CD14-positive monocyte (primary cell): ENCODE results near the gene PLA2G15. TPM values are rescaled to one million over a fixed set of nuclear protein-coding genes. Genes with fewer than 3 reads are reported as not detected.

Experiments used
- DNase-seq, 3 donors: peaks; one replicate each; pipeline ENCODE4 v3.0.0-alpha.2; 2011 to 2022
- H2AFZ ChIP-seq: 2 replicates; pipeline ENCODE4 v1.6.0; 2012; ENCODE audit warnings: mild to moderate bottlenecking, low read depth, low read length, inconsistent platforms; ENCODE audit not compliant: insufficient read depth, poor library complexity, severe bottlenecking
- H3K27ac ChIP-seq, 2 donors: 1 replicate in 1 of 2; 2 replicates in 1 of 2; pipeline ENCODE4 v1.5.1; 2012 to 2013; ENCODE audit warnings: low read length in 2 of 2, control low read depth in 1 of 2, inconsistent platforms in 1 of 2, low read depth in 1 of 2, mild to moderate bottlenecking in 1 of 2
- H3K27me3 ChIP-seq, 2 donors: one replicate each; pipeline versions ENCODE4 v1.6.0 to v1.6.1; 2011 to 2013; ENCODE audit warnings: low read length in 2 of 2; ENCODE audit not compliant: control insufficient read depth in 2 of 2, insufficient read depth in 2 of 2
- H3K36me3 ChIP-seq, 2 donors: replicated peaks in 1 of 2; 1 replicate in 1 of 2; 2 replicates in 1 of 2; pipeline versions ENCODE4 v1.5.1 to v1.6.1; 2012 to 2013; ENCODE audit warnings: low read length in 2 of 2, control low read depth in 1 of 2, inconsistent platforms in 1 of 2, mild to moderate bottlenecking in 1 of 2; ENCODE audit not compliant: insufficient read depth in 2 of 2, control insufficient read depth in 1 of 2
- H3K4me1 ChIP-seq, 2 donors: 1 replicate in 1 of 2; 2 replicates in 1 of 2; pipeline versions ENCODE4 v1.5.1 to v1.6.1; 2012 to 2013; ENCODE audit warnings: low read length in 2 of 2, control low read depth in 1 of 2, inconsistent platforms in 1 of 2, mild to moderate bottlenecking in 1 of 2, moderate library complexity in 1 of 2; ENCODE audit not compliant: insufficient read depth in 2 of 2, control insufficient read depth in 1 of 2
- H3K4me2 ChIP-seq: replicated peaks from 2 replicates; pipeline ENCODE3; 2012; ENCODE audit warnings: low read length, moderate library complexity, mild to moderate bottlenecking; ENCODE audit not compliant: poor library complexity, severe bottlenecking; ENCODE audit errors: extremely low read depth
- H3K4me3 ChIP-seq, 3 experiments: fragments of 200-600 bp in 1 of 3; sonication (generic) in 1 of 3; replicated peaks in 1 of 3; 1 replicate in 2 of 3; 2 replicates in 1 of 3; pipeline ENCODE4 v1.5.1; 2011 to 2013; ENCODE audit warnings: low read length in 3 of 3, mild to moderate bottlenecking in 3 of 3, control low read depth in 2 of 3, low read depth in 2 of 3, inconsistent platforms in 1 of 3, moderate library complexity in 1 of 3
- H3K79me2 ChIP-seq: 2 replicates; pipeline ENCODE4 v1.6.0; 2012; ENCODE audit warnings: mild to moderate bottlenecking, control low read depth, inconsistent platforms, low read length, moderate library complexity; ENCODE audit not compliant: insufficient read depth
- H3K9ac ChIP-seq: 2 replicates; pipeline ENCODE4 v1.6.0; 2017; ENCODE audit warnings: low read length, mild to moderate bottlenecking; ENCODE audit not compliant: insufficient read depth, poor library complexity, severe bottlenecking
- H3K9me3 ChIP-seq, 2 donors: replicated peaks in 1 of 2; 1 replicate in 1 of 2; 2 replicates in 1 of 2; pipeline versions ENCODE4 v1.5.1 to v1.6.1; 2012 to 2013; ENCODE audit warnings: low read length in 2 of 2, control low read depth in 1 of 2; ENCODE audit not compliant: control insufficient read depth in 1 of 2, insufficient read depth in 1 of 2
- H4K20me1 ChIP-seq: 2 replicates; pipeline ENCODE4 v1.6.0; 2012; ENCODE audit warnings: mild to moderate bottlenecking, low read length, control low read depth, moderate library complexity; ENCODE audit not compliant: insufficient read depth
- H3K27ac Mint-ChIP-seq, 7 donors: one replicate each; pipeline ENCODE4 v1.8.0; 2020; ENCODE audit warnings: mild to moderate bottlenecking in 7 of 7, mixed read lengths in 7 of 7, moderate library complexity in 6 of 7, inconsistent platforms in 2 of 7
- H3K27me3 Mint-ChIP-seq, 3 donors: one replicate each; pipeline ENCODE4 v1.8.0; 2021 to 2022; ENCODE audit warnings: low read depth in 3 of 3, mild to moderate bottlenecking in 3 of 3, mixed read lengths in 3 of 3, moderate library complexity in 3 of 3, inconsistent platforms in 1 of 3
- H3K36me3 Mint-ChIP-seq, 2 donors: one replicate each; pipeline ENCODE4 v1.8.0; 2020; ENCODE audit warnings: mixed read lengths in 2 of 2, inconsistent platforms in 1 of 2, mild to moderate bottlenecking in 1 of 2
- H3K4me1 Mint-ChIP-seq: one replicate; pipeline ENCODE4 v1.8.0; 2020; ENCODE audit warnings: mild to moderate bottlenecking, mixed read lengths
- H3K4me3 Mint-ChIP-seq, 2 donors: one replicate each; pipeline ENCODE4 v1.8.0; 2020; ENCODE audit warnings: mild to moderate bottlenecking in 2 of 2, mixed read lengths in 2 of 2, moderate library complexity in 1 of 2
- H3K9me3 Mint-ChIP-seq, 7 donors: one replicate each; pipeline ENCODE4 v1.8.0; 2020 to 2022; ENCODE audit warnings: mixed read lengths in 7 of 7, mild to moderate bottlenecking in 6 of 7, moderate library complexity in 6 of 7, inconsistent platforms in 2 of 7
- WGBS: methylation state at CpG from one replicate; pipeline ENCODE4 v1.1.5; 2013; ENCODE audit warnings: missing lambda C conversion rate; ENCODE audit not compliant: insufficient coverage; 5-methylcytosine and 5-hydroxymethylcytosine counted together
- intact Hi-C, 2 donors: fragments of 100-400 bp; cut with micrococcal nuclease; formaldehyde crosslinking; loops; one replicate each; pipeline versions ENCODE4 v1.15.0 to v1.15.1; 2023
- polyA plus RNA-seq, 3 donors: library from polyadenylated mRNA; depleted of rRNA in 1 of 3; unstranded in 2 of 3; stranded (reverse) in 1 of 3; fragments of 300-500 nt in 2 of 3; fragments of >200 nt in 1 of 3; fragmentation: Illumina TruSeq in 2 of 3; gene quantifications; 1 replicate in 2 of 3; 2 replicates in 1 of 3; pipeline ENCODE4 v1.2.3, GENCODE V29; 2012 to 2021
- TF ChIP-seq, protein P1 (sequence below): fragments of 200-600 bp; IDR thresholded peaks from one replicate; pipeline ENCODE4 v1.8.0; 2022; ENCODE audit warnings: antibody characterized with exemption, mild to moderate bottlenecking

PLA2G15 gene
- polyA plus RNA-seq, 3 donors, result 27.8 to 34.8 (median 29.5) TPM

DNA sequence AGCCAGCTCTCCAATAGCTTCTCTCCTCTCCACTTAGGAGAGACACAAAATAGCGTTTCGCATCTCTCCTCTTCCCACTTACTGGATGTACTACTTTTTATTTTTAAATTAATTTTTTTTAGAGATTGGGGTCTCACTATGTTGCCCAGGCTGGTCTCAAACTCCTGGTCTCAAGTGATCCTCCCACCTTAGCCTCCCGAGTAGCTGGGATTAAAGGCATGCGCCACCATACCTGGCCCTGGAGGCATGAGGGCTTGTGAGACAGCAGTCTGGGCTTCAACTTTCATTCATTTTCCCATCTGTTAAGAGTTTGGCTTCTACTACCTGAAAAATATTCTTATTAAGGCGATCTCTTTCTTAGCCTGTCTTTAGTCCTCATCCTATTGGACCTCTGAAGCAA, 47.3 kb downstream of the PLA2G15 start:
- H3K27me3 Mint-ChIP-seq, result no peaks in the 10 kb centered on the region
- intact Hi-C loops, result no loop called here
- Histone ChIP-seq H3K9me3 (no peaks in the 10 kb centered on the region), H4K20me1 (no peaks in the 10 kb centered on the region), H2AFZ (no peak overlapping the region), H3K4me2 (no peak overlapping the region), H3K4me3 (no peak overlapping the region), H3K9ac (no peak overlapping the region), H3K79me2 (peaks cover 1% of the 10 kb centered on the region), H3K27me3 (no peaks in the 10 kb centered on the region), H3K4me1 (peaks cover 35 to 38% of the 10 kb centered on the region in 2 donors), H3K36me3 (peaks cover 56 to 86% of the 10 kb centered on the region in 2 donors), H3K27ac (peak overlapping the region in 1 of 2 donors; percentile 0)
- no peak overlapping the region for H3K4me3 Mint-ChIP-seq
- no peak for DNase-seq
- peaks cover 77 to 84% of the 10 kb centered on the region in 2 donors for H3K36me3 Mint-ChIP-seq
- no CpG with 5 or more reads among the region's 5 CpGs for WGBS
- no peaks in the 10 kb centered on the region for H3K9me3 Mint-ChIP-seq
- H3K4me1 Mint-ChIP-seq, result peaks cover 41% of the 10 kb centered on the region
- H3K27ac Mint-ChIP-seq, result no peak overlapping the region
- TF ChIP-seq, protein P1, sequence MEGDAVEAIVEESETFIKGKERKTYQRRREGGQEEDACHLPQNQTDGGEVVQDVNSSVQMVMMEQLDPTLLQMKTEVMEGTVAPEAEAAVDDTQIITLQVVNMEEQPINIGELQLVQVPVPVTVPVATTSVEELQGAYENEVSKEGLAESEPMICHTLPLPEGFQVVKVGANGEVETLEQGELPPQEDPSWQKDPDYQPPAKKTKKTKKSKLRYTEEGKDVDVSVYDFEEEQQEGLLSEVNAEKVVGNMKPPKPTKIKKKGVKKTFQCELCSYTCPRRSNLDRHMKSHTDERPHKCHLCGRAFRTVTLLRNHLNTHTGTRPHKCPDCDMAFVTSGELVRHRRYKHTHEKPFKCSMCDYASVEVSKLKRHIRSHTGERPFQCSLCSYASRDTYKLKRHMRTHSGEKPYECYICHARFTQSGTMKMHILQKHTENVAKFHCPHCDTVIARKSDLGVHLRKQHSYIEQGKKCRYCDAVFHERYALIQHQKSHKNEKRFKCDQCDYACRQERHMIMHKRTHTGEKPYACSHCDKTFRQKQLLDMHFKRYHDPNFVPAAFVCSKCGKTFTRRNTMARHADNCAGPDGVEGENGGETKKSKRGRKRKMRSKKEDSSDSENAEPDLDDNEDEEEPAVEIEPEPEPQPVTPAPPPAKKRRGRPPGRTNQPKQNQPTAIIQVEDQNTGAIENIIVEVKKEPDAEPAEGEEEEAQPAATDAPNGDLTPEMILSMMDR, result no peak

DNA sequence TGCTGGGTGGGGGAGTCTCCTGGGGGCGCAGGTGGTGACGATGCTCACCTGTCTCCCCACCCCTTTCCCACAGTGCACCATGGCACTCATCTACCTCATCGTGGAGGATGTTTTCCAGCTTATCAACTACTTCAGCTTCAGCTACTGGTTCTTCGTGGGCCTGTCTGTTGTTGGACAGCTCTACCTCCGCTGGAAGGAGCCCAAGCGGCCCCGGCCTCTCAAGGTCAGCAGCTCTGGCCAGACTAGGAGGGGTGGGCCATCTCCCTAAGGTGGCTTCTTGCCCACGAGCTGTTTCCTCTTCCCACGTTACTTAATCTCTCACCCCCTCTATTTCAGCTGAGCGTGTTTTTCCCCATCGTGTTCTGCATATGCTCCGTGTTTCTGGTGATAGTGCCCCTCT, 51.1 kb downstream of the PLA2G15 start:
- no peak overlapping the region for H3K4me3 ChIP-seq
- no peaks in the 10 kb centered on the region for H3K79me2 ChIP-seq
- DNase-seq, result no peak
- peaks cover 18% of the 10 kb centered on the region for H3K4me1 Mint-ChIP-seq
- peaks cover 89 to 97% of the 10 kb centered on the region in 2 donors for H3K36me3 Mint-ChIP-seq
- intact Hi-C loops, result no loop called here
- H3K4me2 ChIP-seq, result no peak overlapping the region
- peaks cover 7% of the 10 kb centered on the region for H4K20me1 ChIP-seq
- peak overlapping the region in 6 of 7 donors; percentile 68 to 88 (median 82) for H3K27ac Mint-ChIP-seq
- 43% methylated on average over 5 of the region's 12 CpGs for WGBS
- H3K27me3 ChIP-seq, result no peaks in the 10 kb centered on the region
- H3K9ac ChIP-seq, result no peak overlapping the region
- TF ChIP-seq, protein P1, result no peak
- no peak overlapping the region for H2AFZ ChIP-seq
- no peak overlapping the region for H3K4me3 Mint-ChIP-seq
- H3K27me3 Mint-ChIP-seq, result no peaks in the 10 kb centered on the region
- H3K36me3 ChIP-seq, result peaks cover 84 to 100% of the 10 kb centered on the region in 2 donors
- H3K9me3 Mint-ChIP-seq, result no peaks in the 10 kb centered on the region
- H3K4me1 ChIP-seq, result peaks cover 11 to 13% of the 10 kb centered on the region in 2 donors
- H3K9me3 ChIP-seq, result no peaks in the 10 kb centered on the region
- H3K27ac ChIP-seq, result peak overlapping the region in 1 of 2 donors; percentile 65
